GM12878 (cell line): ENCODE data around the gene ME2. TPM values are rescaled to one million over a fixed set of nuclear protein-coding genes. Genes with fewer than 3 reads are reported as not detected.

ENCODE experiments used
- ATAC-seq: fragments of 200-7000 bp; cut with Tn5 transposase; 3 replicates; pipeline ENCODE4 v1.9.1; 2020; ENCODE audit warnings: mild to moderate bottlenecking, moderate library complexity
- BruUV-seq: library from RNA; stranded (reverse); fragments of 400-500 nt; replicated peaks from 2 replicates; lab custom pipeline; 2021; lab: Mats Ljungman, UMichigan
- CTCF ChIA-PET: fragments of 300-600 bp; sonication (Branson Sonifier 250); formaldehyde crosslinking; extraction: SDS; loops from one replicate; lab custom pipeline; 2021; ENCODE audit warnings: inconsistent platforms; lab: Yijun Ruan, JAX
- POLR2A ChIA-PET: fragments of 350-600 bp; formaldehyde crosslinking; extraction: SDS; loops from one replicate; lab custom pipeline; 2021; ENCODE audit warnings: inconsistent platforms; lab: Charles Lee
- RAD21 ChIA-PET: fragments of 300-600 bp; sonication (Branson Sonifier 250); formaldehyde crosslinking; loops from one replicate; lab custom pipeline; 2023; ENCODE audit warnings: antibody characterized with exemption; ENCODE audit not compliant: unreplicated experiment; lab: Charles Lee
- SMC1A ChIA-PET: fragments of 300-600 bp; sonication (Branson Sonifier 250); formaldehyde crosslinking; loops from one replicate; lab custom pipeline; 2023; ENCODE audit not compliant: unreplicated experiment, uncharacterized antibody; lab: Charles Lee
- DNase-seq: peaks from one replicate; pipeline ENCODE4 v3.0.0-alpha.2; 2011; ENCODE audit warnings: low read depth, low spot score
- FAIRE-seq: peaks from 3 replicates; lab custom pipeline; 2011; peaks lifted over from hg19 to GRCh38; lab: Jason Lieb, UNC
- H2AFZ ChIP-seq: 2 replicates; pipeline ENCODE4 v1.6.0; 2011; ENCODE audit warnings: low read depth, low read length, control low read depth; ENCODE audit not compliant: control insufficient read depth
- H3K27ac ChIP-seq: 2 replicates; pipeline ENCODE4 v1.5.1; 2011; ENCODE audit warnings: control low read depth; ENCODE audit not compliant: control insufficient read depth, insufficient read depth
- H3K27me3 ChIP-seq, 2 experiments: replicated peaks in 1 of 2; 2 replicates each; pipeline versions ENCODE4 v1.6.0 to v1.6.1; 2011; ENCODE audit warnings: low read length in 1 of 2; ENCODE audit not compliant: control insufficient read depth in 2 of 2, insufficient read depth in 2 of 2
- H3K36me3 ChIP-seq, 2 experiments: 2 replicates each; pipeline ENCODE4 v1.5.1; 2011; ENCODE audit warnings: low read length in 1 of 2; ENCODE audit not compliant: control insufficient read depth in 2 of 2, insufficient read depth in 2 of 2
- H3K4me1 ChIP-seq: 2 replicates; pipeline ENCODE4 v1.6.1; 2011; ENCODE audit warnings: mild to moderate bottlenecking, low read length, moderate library complexity, mixed read lengths; ENCODE audit not compliant: control insufficient read depth, insufficient read depth
- H3K4me2 ChIP-seq: 2 replicates; pipeline ENCODE4 v1.6.0; 2011; ENCODE audit warnings: control low read depth; ENCODE audit not compliant: control insufficient read depth, insufficient read depth
- H3K4me3 ChIP-seq: fragments of 200-600 bp; sonication (generic); 2 replicates; pipeline ENCODE4 v1.5.1; 2016
- H3K79me2 ChIP-seq: 2 replicates; pipeline ENCODE4 v1.6.0; 2011; ENCODE audit warnings: low read length; ENCODE audit not compliant: control insufficient read depth, insufficient read depth
- H3K9ac ChIP-seq: 2 replicates; pipeline ENCODE4 v1.8.0; 2011; ENCODE audit warnings: low read length, control low read depth, mixed read lengths; ENCODE audit not compliant: control insufficient read depth, insufficient read depth
- H3K9me3 ChIP-seq: replicated peaks from 3 replicates; pipeline ENCODE4 v1.5.1; 2011; ENCODE audit warnings: mild to moderate bottlenecking, low read length; ENCODE audit not compliant: control insufficient read depth, insufficient read depth
- H4K20me1 ChIP-seq: 2 replicates; pipeline ENCODE4 v1.6.0; 2011; ENCODE audit not compliant: control insufficient read depth, insufficient read depth
- CBX5 ChIP-seq: sonication (generic); IDR thresholded peaks from 2 replicates; pipeline ENCODE4 v1.6.1; 2016; ENCODE audit warnings: low read depth, moderate library complexity, mild to moderate bottlenecking, inconsistent platforms
- CUX1 ChIP-seq: IDR thresholded peaks from 2 replicates; pipeline ENCODE4 v1.6.1; 2012; ENCODE audit warnings: improper control_type of control experiment, low read depth, low read length; ENCODE audit not compliant: insufficient replicate concordance
- ETV6 ChIP-seq, 2 experiments: fragments of 450-650 bp in 1 of 2; IDR thresholded peaks in 1 of 2; conservative IDR thresholded peaks in 1 of 2; 2 replicates each; pipeline ENCODE4 v1.6.1; 2014; ENCODE audit warnings: antibody characterized with exemption in 1 of 2, borderline replicate concordance in 1 of 2, low read depth in 1 of 2, mild to moderate bottlenecking in 1 of 2, moderate library complexity in 1 of 2
- MEF2B ChIP-seq: fragments of 450-650 bp; IDR thresholded peaks from 2 replicates; pipeline ENCODE4 v1.6.1; 2018; ENCODE audit warnings: mild to moderate bottlenecking, moderate library complexity; ENCODE audit not compliant: partially characterized antibody, poor library complexity, severe bottlenecking
- NFYB ChIP-seq: IDR thresholded peaks from 2 replicates; pipeline ENCODE4 v1.6.1; 2011; ENCODE audit warnings: low read depth, mild to moderate bottlenecking, low read length, improper control_type of control experiment, moderate library complexity; ENCODE audit not compliant: insufficient read depth
- NR2C1 ChIP-seq: fragments of 450-650 bp; IDR thresholded peaks from 2 replicates; pipeline ENCODE4 v1.6.1; 2017; ENCODE audit warnings: antibody characterized with exemption, mild to moderate bottlenecking, moderate library complexity
- NR2F1 ChIP-seq: fragments of 450-650 bp; conservative IDR thresholded peaks from 2 replicates; pipeline ENCODE4 v1.6.1; 2017; ENCODE audit warnings: mild to moderate bottlenecking
- WGBS: methylation state at CpG from one replicate; pipeline ENCODE4 v1.1.6; 2016; ENCODE audit warnings: low lambda C conversion rate; ENCODE audit not compliant: insufficient replicate concordance, insufficient coverage; ENCODE audit errors: missing lambda C conversion rate; 5-methylcytosine and 5-hydroxymethylcytosine counted together
- in situ Hi-C: fragments of 300-500 bp; cut with MboI; formaldehyde crosslinking; loops from 9 replicates; pipeline ENCODE4 v1.14.3; 2018; ENCODE audit warnings: mixed read lengths
- intact Hi-C: fragments of 100-400 bp; cut with micrococcal nuclease; formaldehyde crosslinking; loops from one replicate; pipeline ENCODE4 v1.14.2; 2022; ENCODE audit not compliant: unreplicated experiment
- polyA plus RNA-seq, 11 experiments: library from polyadenylated mRNA; depleted of rRNA in 4 of 11; unstranded in 6 of 11; stranded (reverse) in 5 of 11; fragments of >200 nt; fragmentation: Nextera tagmentation in 4 of 11; fragmentation: Illumina TruSeq in 1 of 11; extraction: Ambion mirVana in 4 of 11; extraction: Trizol in 1 of 11; gene quantifications; 1 replicate in 1 of 11; 2 replicates in 10 of 11; pipeline versions ENCODE4 v1.2.1 to v1.2.3, GENCODE V29; 2011 to 2016; ENCODE audit warnings: inconsistent platforms in 2 of 11, missing spikeins in 2 of 11, low read depth in 1 of 11
- total RNA-seq, 4 experiments: library from RNA; depleted of rRNA in 3 of 4; stranded (reverse); fragments of >200 nt in 3 of 4; fragmentation: Illumina TruSeq in 1 of 4; extraction: Trizol in 1 of 4; gene quantifications; 2 replicates each; pipeline versions ENCODE4 v1.2.1 to v1.2.3, GENCODE V29; 2013 to 2021
- TF ChIP-seq, protein P1 (sequence below): IDR thresholded peaks from 2 replicates; pipeline ENCODE4 v1.6.1; 2011; ENCODE audit warnings: borderline replicate concordance, low read depth, mild to moderate bottlenecking, moderate library complexity, low read length; ENCODE audit not compliant: insufficient read depth, poor library complexity, severe bottlenecking

ME2 gene
- total and polyA plus RNA-seq, 10 of the 15 experiments (the other 5 are each of a cell fraction or from before 2014, with no cell fraction given) = 41.3 to 155 (median 133) TPM

DNA sequence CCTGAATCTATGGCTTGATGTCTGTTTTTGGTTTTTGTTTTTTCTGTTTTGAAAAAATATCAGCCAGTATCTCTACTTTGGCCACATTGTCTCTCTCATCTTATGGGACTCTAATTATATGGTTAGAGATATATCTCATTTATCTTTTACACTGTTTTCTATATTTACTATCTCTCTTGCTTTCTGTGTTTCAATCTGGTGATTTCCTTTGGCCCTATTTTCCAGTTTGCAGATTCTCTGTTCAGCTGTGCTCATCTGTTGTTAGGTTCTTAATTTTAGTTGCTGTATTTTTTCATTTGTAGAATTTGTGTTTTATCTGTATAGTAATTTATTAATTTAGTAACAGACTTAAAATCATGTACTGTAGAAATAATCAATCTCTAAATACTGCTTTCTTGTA, 47.6 kb downstream of the ME2 start:
- DNase-seq (no peak), ATAC-seq (no peak), FAIRE-seq (no peak)
- H3K9me3 ChIP-seq = peaks cover 3% of the 10 kb centered on the region; the same call in 1 of the 3 replicates
- no peak overlapping the region for H2AFZ ChIP-seq
- H4K20me1 ChIP-seq = no peaks in the 10 kb centered on the region
- H3K36me3 ChIP-seq = peaks cover 0 to 15% of the 10 kb centered on the region in 2 experiments; a peak in 3 of 4 replicates
- TF ChIP-seq MEF2B (no peak), CBX5 (peak; percentile 81; the same call in 1 of the 2 replicates)
- H3K4me3 ChIP-seq = no peak overlapping the region
- CTCF ChIA-PET = no interaction called here
- H3K9ac ChIP-seq = no peak overlapping the region
- POLR2A ChIA-PET = no interaction called here
- H3K79me2 ChIP-seq = no peaks in the 10 kb centered on the region
- SMC1A ChIA-PET = no interaction called here
- H3K27me3 ChIP-seq = no peaks in the 10 kb centered on the region
- H3K4me2 ChIP-seq = no peak overlapping the region
- BruUV-seq = no TSS peak
- H3K4me1 ChIP-seq = no peaks in the 10 kb centered on the region
- no peak overlapping the region for H3K27ac ChIP-seq
- intact Hi-C loops = no loop called here
- RAD21 ChIA-PET = no interaction called here
- in situ Hi-C loops = no loop called here

GRCh38 chr18:50928551-50928950, 49.6 kb downstream of the ME2 start:
- TSS peak; percentile 50 for BruUV-seq

More at GRCh38 chr18:50928551-50928950, 49.6 kb downstream of the ME2 start:
- CTCF ChIA-PET = no interaction called here
- H3K9ac ChIP-seq = no peak overlapping the region
- H3K4me3 ChIP-seq = no peak overlapping the region
- H4K20me1 ChIP-seq = no peaks in the 10 kb centered on the region
- ATAC-seq (no peak), DNase-seq (no peak), FAIRE-seq (no peak)
- POLR2A ChIA-PET = no interaction called here
- in situ Hi-C loops = no loop called here
- no peak overlapping the region for H3K4me2 ChIP-seq
- peaks cover 0 to 11% of the 10 kb centered on the region in 2 experiments for H3K36me3 ChIP-seq
- no peaks in the 10 kb centered on the region for H3K4me1 ChIP-seq
- no peak overlapping the region for H3K27ac ChIP-seq
- SMC1A ChIA-PET = interaction anchor here (0.8 kb wide), 1 partner anchor 17 kb away, joined by 3 read pairs; no protein-coding TSS in a partner anchor
- WGBS = 79% methylated on average over 2 of the region's 2 CpGs
- H3K27me3 ChIP-seq = no peaks in the 10 kb centered on the region
- no peak overlapping the region for H2AFZ ChIP-seq
- intact Hi-C loops = no loop called here
- no peaks in the 10 kb centered on the region for H3K79me2 ChIP-seq
- no peak for TF ChIP-seq NR2F1
- no peak for TF ChIP-seq NFYB
- TF ChIP-seq ETV6 (conservative IDR thresholded peaks at IDR 0.05 in 1 of 2, IDR thresholded peaks at IDR 0.05 in 1 of 2; ENCODE audit: borderline replicate concordance in 1 of 2, low read depth in 1 of 2) = no peak
- TF ChIP-seq NR2C1 = no peak
- no peak for TF ChIP-seq CUX1
- TF ChIP-seq, protein P1, sequence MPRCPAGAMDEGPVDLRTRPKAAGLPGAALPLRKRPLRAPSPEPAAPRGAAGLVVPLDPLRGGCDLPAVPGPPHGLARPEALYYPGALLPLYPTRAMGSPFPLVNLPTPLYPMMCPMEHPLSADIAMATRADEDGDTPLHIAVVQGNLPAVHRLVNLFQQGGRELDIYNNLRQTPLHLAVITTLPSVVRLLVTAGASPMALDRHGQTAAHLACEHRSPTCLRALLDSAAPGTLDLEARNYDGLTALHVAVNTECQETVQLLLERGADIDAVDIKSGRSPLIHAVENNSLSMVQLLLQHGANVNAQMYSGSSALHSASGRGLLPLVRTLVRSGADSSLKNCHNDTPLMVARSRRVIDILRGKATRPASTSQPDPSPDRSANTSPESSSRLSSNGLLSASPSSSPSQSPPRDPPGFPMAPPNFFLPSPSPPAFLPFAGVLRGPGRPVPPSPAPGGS = no peak
- RAD21 ChIA-PET = no interaction called here
- peaks cover 3% of the 10 kb centered on the region; the same call in 1 of the 3 replicates for H3K9me3 ChIP-seq
